ENCODE results near the gene STIP1. TPM values are rescaled to one million over a fixed set of nuclear protein-coding genes. Genes with fewer than 3 reads are reported as not detected.

Gene STIP1
- total and polyA plus RNA-seq, 8 donors = 124 to 209 (median 169) TPM

GRCh38 chr11:64230171-64230984 lies 44.4 kb downstream of the STIP1 start, which contains the start of gene DNAJC4:
Gene DNAJC4, plus strand, starts transcription at chr11:64230548. Its CDS starts 307 bp downstream, at chr11:64230855.
- Histone ChIP-seq H3K4me1 (peaks cover 38 to 73% of the 10 kb centered on the region in 2 donors), H3K4me3 (peak within 1 kb of the TSS; percentile 81 to 84), H3K27ac (peak within 1 kb of the TSS; percentile 91), H3K27me3 (peaks cover 0 to 4% of the 10 kb centered on the region in 2 donors), H3K36me3 (no peaks in the 10 kb centered on the region), H3K9me3 (no peaks in the 10 kb centered on the region)
- ATAC-seq (peak; percentile 70), DNase-seq (peak; percentile 83 to 95 (median 95))
- no peak for TF ChIP-seq CTCF (IDR thresholded peaks at IDR 0.05)
- intact Hi-C loops (cut with DNase I) = no loop called here

GRCh38 chr11:64230985-64231365 lies 45.0 kb downstream of the STIP1 start:
- no peak for ATAC-seq
- H3K27ac ChIP-seq = peak overlapping the region; percentile 91
- no peaks in the 10 kb centered on the region for H3K9me3 ChIP-seq
- peaks cover 34 to 76% of the 10 kb centered on the region in 2 donors for H3K4me1 ChIP-seq
- peak overlapping the region; percentile 81 to 84 for H3K4me3 ChIP-seq
- intact Hi-C loops (cut with DNase I) = no loop called here
- no peaks in the 10 kb centered on the region for H3K36me3 ChIP-seq
- DNase-seq = no peak
- peaks cover 0 to 4% of the 10 kb centered on the region in 2 donors for H3K27me3 ChIP-seq
- TF ChIP-seq CTCF (IDR thresholded peaks at IDR 0.05) = no peak

- intact Hi-C loops (cut with DNase I) = no loop called here
- TF ChIP-seq CTCF (IDR thresholded peaks at IDR 0.05) = no peak
- Histone ChIP-seq H3K36me3 (no peaks in the 10 kb centered on the region), H3K27me3 (peaks cover 0 to 4% of the 10 kb centered on the region in 2 donors), H3K4me3 (peak overlapping the region in 1 of 2 donors; percentile 84), H3K9me3 (no peaks in the 10 kb centered on the region), H3K27ac (no peak overlapping the region), H3K4me1 (peaks cover 34 to 78% of the 10 kb centered on the region in 2 donors)
- ATAC-seq (no peak), DNase-seq (no peak)
Observed at GRCh38 chr11:64231546-64231945, 45.6 kb downstream of the STIP1 start.

GRCh38 chr11:64232182-64232966 lies 46.4 kb downstream of the STIP1 start:
- Histone ChIP-seq H3K27ac (no peak overlapping the region), H3K27me3 (peaks cover 0 to 4% of the 10 kb centered on the region in 2 donors), H3K9me3 (no peaks in the 10 kb centered on the region), H3K36me3 (no peaks in the 10 kb centered on the region), H3K4me1 (peaks cover 27 to 78% of the 10 kb centered on the region in 2 donors), H3K4me3 (no peak overlapping the region)
- DNase-seq (peak in 1 of 4 donors; percentile 70), ATAC-seq (peak; percentile 1)
- intact Hi-C loops (cut with DNase I) = no loop called here
- TF ChIP-seq CTCF (IDR thresholded peaks at IDR 0.05) = no peak

- Histone ChIP-seq H3K4me3 (no peak overlapping the region), H3K9me3 (no peaks in the 10 kb centered on the region), H3K27me3 (peaks cover 0 to 4% of the 10 kb centered on the region in 2 donors), H3K27ac (no peak overlapping the region), H3K36me3 (peaks cover 0 to 3% of the 10 kb centered on the region in 2 donors), H3K4me1 (peaks cover 25 to 78% of the 10 kb centered on the region in 2 donors)
- no peak for TF ChIP-seq CTCF (IDR thresholded peaks at IDR 0.05)
- ATAC-seq (no peak), DNase-seq (no peak)
- intact Hi-C loops (cut with DNase I) = no loop called here
Observed at GRCh38 chr11:64232967-64233315, 47.0 kb downstream of the STIP1 start.

Measured in left lung (tissue), 10 donors.